Measurements from ENCODE around the gene NOL7. TPM values are rescaled to one million over a fixed set of nuclear protein-coding genes. Genes with fewer than 3 reads are reported as not detected.

Gene NOL7
- total and polyA plus RNA-seq, 9 of the 15 experiments (the other 6 are each of a cell fraction or from before 2014, with no cell fraction given): 19.4 to 235 (median 157) TPM

GRCh38 chr6:13662651-13663334 lies 47.7 kb downstream of the NOL7 start (continued):
- TF ChIP-seq CHD7 (IDR thresholded peaks at IDR 0.05; ENCODE audit: low read depth, low read length) (no peak), ARID2 (IDR thresholded peaks at IDR 0.05) (no peak), CBFA2T2 (conservative IDR thresholded peaks at IDR 0.05) (no peak), ARID1B (IDR thresholded peaks at IDR 0.05) (0 out of 2 replicates have a peak, but pooled peaks have one; percentile 19), MYNN (IDR thresholded peaks at IDR 0.05) (no peak), MYNN (CRISPR knock-in tag; IDR thresholded peaks at IDR 0.05) (no peak), ETV6 (IDR thresholded peaks at IDR 0.05; ENCODE audit: borderline replicate concordance in 1 of 2, low read depth in 2 of 2, low read length in 1 of 2) (no peak), ETV6 (CRISPR knock-in tag; IDR thresholded peaks at IDR 0.05; ENCODE audit: borderline replicate concordance) (no peak), ELF2 (CRISPR knock-in tag; IDR thresholded peaks at IDR 0.05) (no peak), ZNF740 (CRISPR knock-in tag; IDR thresholded peaks at IDR 0.05) (no peak), ZNF740 (tag; IDR thresholded peaks at IDR 0.05) (no peak), SPI1 (IDR thresholded peaks at IDR 0.05; ENCODE audit: borderline replicate concordance, low read depth, low read length) (no peak), HMGXB4 (CRISPR knock-in tag; IDR thresholded peaks at IDR 0.05) (no peak), GATAD2A (IDR thresholded peaks at IDR 0.05) (no peak), ZFX (CRISPR knock-in tag; IDR thresholded peaks at IDR 0.05) (no peak), TBP (optimal IDR thresholded peaks at IDR 0.05; ENCODE audit: low read depth, low read length) (no peak)
